GM19240 (cell line): Measurements from ENCODE around the gene ARHGAP11B.
"Not testable (repeated sequence)": the region's sequence is repeated elsewhere in the genome, so short reads cannot be mapped to it uniquely, and the experiment has no call there.

Source experiments
- DNase-seq: peaks from one replicate; pipeline ENCODE4 v3.0.0; 2011; ENCODE audit warnings: low spot score; ENCODE audit not compliant: insufficient read length

The ARHGAP11B gene

DNA sequence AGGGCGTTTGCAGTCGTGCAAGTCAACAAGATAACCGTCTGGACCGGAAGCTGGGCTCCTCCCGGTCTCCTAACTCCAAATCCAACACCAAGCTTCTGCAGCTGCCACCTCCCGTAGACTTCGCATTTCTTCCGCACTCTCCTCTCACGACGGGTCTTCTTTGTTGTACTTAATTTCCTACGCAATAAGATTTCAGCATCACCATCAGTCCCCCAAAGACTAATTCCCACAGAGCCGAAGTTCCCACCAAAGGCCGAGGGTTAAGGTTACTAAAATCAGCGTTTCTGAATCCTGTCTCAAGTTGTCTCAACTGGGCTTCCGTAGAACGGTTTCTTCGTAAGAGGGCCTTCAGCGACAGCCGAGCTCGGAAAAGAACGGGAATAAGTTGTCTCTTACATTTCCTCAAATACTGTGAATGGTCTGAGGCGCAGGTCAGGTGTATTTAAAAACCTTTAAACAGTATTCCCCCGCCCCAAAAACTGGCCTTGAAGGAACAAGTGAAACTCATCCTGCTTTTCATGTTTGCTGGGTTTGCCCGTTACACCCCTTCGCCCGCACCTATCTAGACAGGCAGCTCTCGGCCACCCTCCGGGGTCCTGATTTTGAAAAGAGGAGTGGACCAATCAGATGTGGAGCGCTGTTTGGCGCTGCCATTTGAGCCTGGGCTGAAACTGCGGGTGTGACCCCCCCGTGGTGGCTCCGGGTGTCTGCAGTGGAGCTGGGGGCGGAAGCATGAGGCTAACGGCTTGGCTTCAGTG lies at the start of gene ARHGAP11B:
Gene ARHGAP11B, plus strand, starts transcription at position 693 of the 758 bp plus-strand sequence.
- DNase-seq = peak; percentile 24

GRCh38 chr15:30579394-30579970 lies 46.4 kb upstream of the ARHGAP11B start:
- DNase-seq = not testable (repeated sequence)

DNA sequence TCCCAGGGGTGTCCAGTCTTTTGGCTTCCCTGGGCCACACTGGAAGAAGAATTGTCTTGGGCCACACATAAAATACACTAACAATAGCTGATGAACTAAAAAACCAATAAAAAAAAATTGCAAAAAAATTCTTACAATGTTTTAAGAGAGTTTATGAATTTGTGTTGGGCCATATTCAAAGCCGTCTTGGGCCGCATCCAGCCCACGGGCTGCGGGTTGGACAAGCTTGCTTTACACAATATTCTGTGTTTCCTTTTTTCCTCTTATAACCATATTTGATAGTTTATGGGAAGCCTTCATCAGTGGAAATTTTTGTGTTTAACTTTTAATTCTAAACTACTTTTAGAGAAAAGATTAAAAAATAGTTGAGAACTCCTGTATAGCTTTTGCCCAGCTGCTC lies 45.2 kb upstream of the ARHGAP11B start:
- DNase-seq = not testable (repeated sequence)

DNA sequence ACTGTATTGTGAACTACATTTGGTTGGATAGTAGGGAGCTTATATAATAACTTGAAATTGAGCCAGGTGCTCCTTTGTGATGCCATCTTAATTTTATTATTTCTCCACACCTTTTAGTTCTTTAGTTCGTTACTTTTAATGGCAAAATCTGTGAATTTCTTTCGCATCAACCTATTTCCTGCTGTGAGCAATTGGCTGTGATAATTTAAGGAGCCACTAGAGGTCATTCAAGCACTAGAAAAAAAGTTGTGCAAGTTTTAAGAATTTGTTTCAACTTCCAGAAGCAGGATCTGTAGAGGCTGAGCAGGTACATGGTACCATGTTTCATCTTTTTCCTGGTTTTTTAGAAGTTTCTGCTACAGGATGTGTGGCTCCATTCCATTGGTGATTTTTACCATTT lies 27.0 kb upstream of the ARHGAP11B start:
- DNase-seq = not testable (repeated sequence)

GRCh38 chr15:30603796-30604195 lies 22.1 kb upstream of the ARHGAP11B start, which contains the start of gene GOLGA8H:
Gene GOLGA8H (plus strand): TSS chr15:30604028. CDS start chr15:30604126, 98 bp downstream.
- DNase-seq = not testable (repeated sequence)

GRCh38 chr15:30612271-30612670 lies 13.7 kb upstream of the ARHGAP11B start:
- DNase-seq = not testable (repeated sequence)

DNA sequence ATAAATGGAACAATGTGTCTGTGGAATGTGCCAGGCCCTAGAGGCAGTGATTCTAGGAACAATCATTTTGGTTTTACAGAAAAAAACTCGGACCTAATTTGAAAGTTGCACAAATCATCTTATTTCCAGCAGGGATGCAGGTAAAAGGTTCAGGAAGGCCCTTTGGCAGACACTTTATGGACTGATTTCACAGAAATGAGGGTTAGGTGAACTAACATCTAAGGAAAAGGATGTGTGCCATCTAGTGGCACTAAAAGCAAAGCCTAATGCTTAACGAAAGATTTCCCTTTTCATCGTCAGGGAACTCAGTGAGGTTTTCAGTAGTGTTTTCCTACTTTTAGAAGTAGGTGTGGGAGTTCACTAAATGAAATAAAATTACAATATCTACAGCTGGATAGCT lies 4.6 kb upstream of the ARHGAP11B start:
- not testable (repeated sequence) for DNase-seq

- not testable (repeated sequence) for DNase-seq
These were observed 252 bp downstream of the ARHGAP11B start for GRCh38 chr15:30626194-30626565.

GRCh38 chr15:30626632-30627031 lies 704 bp downstream of the ARHGAP11B start:
- not testable (repeated sequence) for DNase-seq

GRCh38 chr15:30650012-30650929 lies 24.3 kb downstream of the ARHGAP11B start:
- DNase-seq = peak; percentile 34

GRCh38 chr15:30661154-30661553 lies 35.2 kb downstream of the ARHGAP11B start:
- not testable (repeated sequence) for DNase-seq

DNA sequence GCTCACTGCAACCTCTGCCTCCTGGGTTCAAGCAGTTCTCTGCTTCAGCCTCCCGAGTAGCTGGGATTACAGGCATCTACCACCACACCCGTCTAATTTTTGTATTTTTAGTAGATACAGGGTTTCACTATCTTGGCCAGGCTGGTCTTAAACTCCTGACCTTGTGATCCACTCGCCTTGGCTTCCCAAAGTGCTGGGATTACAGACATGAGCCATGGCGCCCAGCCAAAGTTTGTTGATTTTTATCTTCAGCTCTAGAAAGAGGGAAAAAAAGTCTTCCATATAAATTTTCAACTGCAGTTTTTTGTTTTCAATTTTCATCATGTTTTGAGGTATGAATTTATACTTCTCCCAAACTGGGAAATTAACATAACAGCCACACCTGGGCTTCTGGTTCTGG lies 43.7 kb downstream of the ARHGAP11B start:
- not testable (repeated sequence) for DNase-seq

DNA sequence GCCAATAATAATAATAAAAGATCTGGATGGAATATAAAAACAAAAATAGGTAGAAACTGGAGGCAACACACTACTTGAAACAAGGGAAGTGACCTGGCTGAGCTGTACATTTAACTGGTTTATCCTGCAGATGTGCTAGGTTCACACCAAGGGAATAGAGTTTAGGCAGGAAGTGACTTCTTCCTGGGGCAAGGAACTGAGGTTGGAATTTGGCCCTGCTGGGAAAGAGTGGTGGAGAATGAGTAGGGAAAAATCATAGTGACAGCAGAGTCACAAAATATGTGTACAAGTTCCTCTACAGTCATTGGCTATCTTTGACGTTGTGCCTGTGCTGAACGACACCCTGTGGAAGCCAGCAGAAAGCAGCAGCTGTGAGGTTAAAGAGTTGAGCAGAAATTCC lies 44.1 kb downstream of the ARHGAP11B start:
- DNase-seq = no peak

DNA sequence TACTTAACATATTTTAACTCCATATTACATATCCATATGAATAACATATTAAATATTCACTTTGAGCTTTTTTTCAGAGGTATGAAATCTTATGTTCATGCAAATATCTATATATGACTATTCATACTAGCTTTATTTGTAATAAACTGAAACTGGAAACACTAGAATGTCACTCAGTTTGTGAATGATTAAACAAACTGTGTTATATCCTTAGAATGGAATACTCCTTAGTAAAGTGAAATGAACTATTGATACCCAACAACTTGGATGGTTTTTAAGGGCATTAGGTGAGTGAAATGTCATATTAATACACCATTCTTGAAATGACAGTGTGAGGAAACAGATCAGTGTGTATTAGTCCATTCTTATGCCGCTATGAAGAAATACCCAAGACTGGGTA lies 45.4 kb downstream of the ARHGAP11B start:
- DNase-seq = no peak

DNA sequence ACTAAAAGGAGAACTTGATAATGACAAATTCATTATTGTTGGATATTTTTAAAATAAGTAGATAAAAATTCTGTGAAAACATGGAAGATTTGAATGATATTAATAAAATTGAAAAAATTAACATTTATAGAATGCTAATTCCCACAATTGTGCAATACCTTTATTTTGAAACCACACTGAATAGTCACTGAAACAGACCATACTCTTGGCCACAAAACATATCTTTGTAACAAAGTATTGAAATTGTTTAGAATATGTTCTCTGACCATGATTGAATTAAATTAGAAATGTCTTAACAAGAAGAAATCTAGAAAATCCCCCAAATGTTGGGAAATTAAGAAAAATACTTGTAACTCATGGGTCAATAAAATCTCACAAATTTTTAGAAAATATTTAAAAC lies 49.2 kb downstream of the ARHGAP11B start:
- no peak for DNase-seq

- DNase-seq = not testable (repeated sequence)
These were observed 50.0 kb downstream of the ARHGAP11B start for GRCh38 chr15:30675891-30676290.

- not testable (repeated sequence) for DNase-seq
These were observed 55.1 kb downstream of the ARHGAP11B start for GRCh38 chr15:30680997-30681396.

GRCh38 chr15:30685709-30686285 lies 59.9 kb downstream of the ARHGAP11B start:
- not testable (repeated sequence) for DNase-seq

GRCh38 chr15:30686651-30687050 lies 60.7 kb downstream of the ARHGAP11B start:
- DNase-seq = not testable (repeated sequence)
